GM18519 (cell line): ENCODE measurements around the gene KRT76.

ENCODE experiments used
- ATAC-seq: cut with Tn5 transposase; IDR thresholded peaks from one replicate; pipeline ENCODE4 v1.9.1; 2021; ENCODE audit warnings: mild to moderate bottlenecking, moderate library complexity; ENCODE audit not compliant: unreplicated experiment, low FRiP score

Gene KRT76

GRCh38 chr12:52742196-52742580 lies 35.0 kb downstream of the KRT76 start:
- no peak for ATAC-seq

- no peak for ATAC-seq
Measured at GRCh38 chr12:52741375-52742195, 35.6 kb downstream of the KRT76 start.

GRCh38 chr12:52740584-52740983 lies 36.6 kb downstream of the KRT76 start:
- ATAC-seq, result no peak

GRCh38 chr12:52739963-52740362 lies 37.2 kb downstream of the KRT76 start:
- ATAC-seq, result no peak

- no peak for ATAC-seq
Measured at GRCh38 chr12:52735816-52736632, 41.1 kb downstream of the KRT76 start.

GRCh38 chr12:52735106-52735505 lies 42.0 kb downstream of the KRT76 start:
- ATAC-seq, result no peak

- ATAC-seq, result no peak
Measured at GRCh38 chr12:52730793-52731192, 46.4 kb downstream of the KRT76 start.

GRCh38 chr12:52730383-52730782 lies 46.8 kb downstream of the KRT76 start:
- no peak for ATAC-seq

GRCh38 chr12:52729147-52729546 lies 48.0 kb downstream of the KRT76 start:
- ATAC-seq, result no peak

- no peak for ATAC-seq
Measured at GRCh38 chr12:52728374-52728773, 48.8 kb downstream of the KRT76 start.

- no peak for ATAC-seq
Measured at GRCh38 chr12:52727037-52727436, 50.1 kb downstream of the KRT76 start.

GRCh38 chr12:52726451-52726850 lies 50.7 kb downstream of the KRT76 start:
- ATAC-seq, result no peak

GRCh38 chr12:52724384-52724783 lies 52.8 kb downstream of the KRT76 start:
- no peak for ATAC-seq

- ATAC-seq, result no peak
Measured at GRCh38 chr12:52722680-52723079, 54.5 kb downstream of the KRT76 start.

GRCh38 chr12:52721838-52722470 lies 55.2 kb downstream of the KRT76 start:
- no peak for ATAC-seq

- no peak for ATAC-seq
Measured at GRCh38 chr12:52720365-52720886, 56.7 kb downstream of the KRT76 start.
